Glomerular visceral epithelial cell (primary cell): Measurements from ENCODE around the gene PML.
"Not testable (repeated sequence)": the region's sequence is repeated elsewhere in the genome, so short reads cannot be mapped to it uniquely, and the experiment has no call there.

Source experiments
- DNase-seq: peaks from one replicate; pipeline ENCODE4 v3.0.0-alpha.2; 2016; ENCODE audit errors: extremely low spot score

The PML gene

GRCh38 chr15:74038707-74039655 is 44.5 kb downstream of the PML start:
- no peak for DNase-seq

GRCh38 chr15:74039656-74040010 is 45.1 kb downstream of the PML start:
- no peak for DNase-seq

DNA sequence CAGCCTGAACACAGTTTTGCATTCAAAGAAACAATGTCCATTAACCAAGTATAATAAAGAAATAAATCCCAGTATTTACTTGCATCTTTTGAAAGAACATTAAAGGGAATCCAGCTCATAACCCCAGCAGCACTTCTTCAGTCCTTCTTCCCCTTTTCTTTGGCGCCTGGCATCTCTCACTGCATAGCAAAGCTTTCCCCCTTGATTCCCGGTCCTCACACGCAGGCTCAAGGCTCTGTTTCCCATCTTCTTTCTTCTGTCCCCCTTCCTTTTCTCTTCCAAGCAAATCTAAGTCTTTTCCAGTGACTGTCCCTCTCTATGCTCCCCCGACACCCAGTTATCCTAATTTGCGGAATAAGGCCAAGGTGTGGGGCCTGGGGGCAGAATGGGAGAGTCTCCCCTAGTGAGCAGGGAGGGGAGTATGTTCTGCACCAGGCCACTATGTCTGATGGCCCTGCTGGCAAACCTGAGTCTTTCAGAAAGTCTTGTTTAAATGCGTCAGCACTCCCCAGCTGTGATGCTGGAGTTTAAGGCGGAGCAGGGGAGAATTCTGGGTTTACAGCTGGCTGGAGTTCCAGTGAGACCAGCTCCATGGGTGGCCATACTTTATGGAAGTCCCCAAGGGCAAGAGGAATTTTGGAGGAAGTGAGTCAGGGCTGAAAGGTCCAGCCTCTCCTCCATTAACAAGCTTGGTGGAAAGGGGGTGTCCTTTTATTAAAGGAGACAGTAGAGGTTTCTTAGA is 45.8 kb downstream of the PML start:
- DNase-seq = peak; percentile 78

DNA sequence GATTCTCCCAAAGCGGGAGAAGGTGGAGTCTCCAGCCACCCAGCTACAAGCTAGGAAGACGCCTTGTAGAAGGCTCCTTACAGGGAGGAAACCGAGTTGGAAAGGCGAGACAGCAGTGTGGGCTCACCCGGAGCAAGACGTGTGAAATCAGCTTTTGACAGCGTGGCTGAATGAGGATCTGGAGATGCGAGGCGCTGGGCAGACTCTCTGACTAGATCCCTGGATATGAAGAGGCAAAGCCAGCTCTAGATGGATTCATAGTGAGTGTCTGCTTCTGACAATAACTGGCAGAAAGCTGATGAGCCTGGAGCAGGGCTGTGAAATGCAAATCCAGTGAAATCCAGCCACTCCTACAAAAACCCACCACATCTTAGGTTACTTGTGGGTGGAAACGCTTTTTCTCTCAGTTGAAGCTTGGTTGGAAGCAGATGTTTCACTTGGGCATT is 46.8 kb downstream of the PML start:
- DNase-seq = no peak

DNA sequence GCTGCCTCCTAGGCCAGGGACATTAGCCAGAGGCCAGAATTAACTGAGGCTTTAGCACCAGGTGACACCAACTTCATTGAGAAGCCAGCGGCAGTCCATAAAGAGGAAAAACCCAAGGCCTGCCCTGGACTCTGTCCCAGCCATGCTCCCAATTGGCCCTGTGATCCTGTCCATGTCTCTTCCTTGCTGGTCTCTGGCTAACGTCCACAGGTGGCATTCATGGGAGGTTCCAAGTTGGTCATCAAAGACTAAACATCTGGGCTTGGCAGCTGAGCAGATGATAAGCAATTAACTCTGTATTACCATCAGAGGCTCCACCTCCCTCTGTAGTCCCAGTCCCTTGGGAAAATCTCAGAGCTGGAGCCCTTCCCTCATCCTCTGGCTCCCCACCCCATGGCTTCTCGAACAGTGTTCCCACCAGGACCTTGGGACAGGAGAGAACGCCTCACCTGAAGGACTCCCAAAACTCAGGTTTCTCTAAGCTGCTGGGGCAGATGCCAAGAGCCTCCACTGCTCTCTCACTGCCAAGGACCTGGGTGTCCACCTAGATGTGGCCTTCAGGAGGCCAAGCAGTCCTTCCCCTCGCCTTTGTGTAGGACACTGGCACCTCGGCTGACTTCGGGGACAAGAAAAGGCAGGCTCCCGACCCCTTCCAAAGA is 47.4 kb downstream of the PML start:
- no peak for DNase-seq

GRCh38 chr15:74042603-74043424 is 48.3 kb downstream of the PML start:
- DNase-seq = no peak

GRCh38 chr15:74043425-74044266 is 49.1 kb downstream of the PML start:
- DNase-seq = no peak

DNA sequence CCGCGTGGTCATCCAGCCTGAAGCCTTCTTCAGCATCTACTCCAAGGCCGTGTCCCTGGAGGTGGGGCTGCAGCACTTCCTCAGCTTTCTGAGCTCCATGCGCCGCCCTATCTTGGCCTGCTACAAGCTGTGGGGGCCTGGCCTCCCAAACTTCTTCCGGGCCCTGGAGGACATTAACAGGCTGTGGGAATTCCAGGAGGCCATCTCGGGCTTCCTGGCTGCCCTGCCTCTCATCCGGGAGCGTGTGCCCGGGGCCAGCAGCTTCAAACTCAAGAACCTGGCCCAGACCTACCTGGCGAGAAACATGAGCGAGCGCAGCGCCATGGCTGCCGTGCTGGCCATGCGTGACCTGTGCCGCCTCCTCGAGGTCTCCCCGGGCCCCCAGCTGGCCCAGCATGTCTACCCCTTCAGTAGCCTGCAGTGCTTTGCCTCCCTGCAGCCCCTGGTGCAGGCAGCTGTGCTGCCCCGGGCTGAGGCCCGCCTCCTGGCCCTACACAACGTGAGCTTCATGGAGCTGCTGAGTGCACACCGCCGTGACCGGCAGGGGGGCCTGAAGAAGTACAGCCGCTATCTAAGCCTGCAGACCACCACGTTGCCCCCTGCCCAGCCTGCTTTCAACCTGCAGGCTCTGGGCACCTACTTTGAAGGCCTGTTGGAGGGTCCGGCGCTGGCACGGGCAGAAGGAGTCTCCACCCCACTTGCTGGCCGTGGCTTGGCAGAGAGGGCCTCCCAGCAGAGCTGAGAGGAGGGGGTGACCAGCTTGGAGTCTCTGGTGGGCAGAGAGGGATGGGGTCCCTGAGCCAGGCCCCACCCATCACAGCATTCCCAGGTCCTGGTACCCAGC is 50.0 kb downstream of the PML start:
- no peak for DNase-seq

GRCh38 chr15:74045184-74045583 is 50.7 kb downstream of the PML start:
- no peak for DNase-seq

DNA sequence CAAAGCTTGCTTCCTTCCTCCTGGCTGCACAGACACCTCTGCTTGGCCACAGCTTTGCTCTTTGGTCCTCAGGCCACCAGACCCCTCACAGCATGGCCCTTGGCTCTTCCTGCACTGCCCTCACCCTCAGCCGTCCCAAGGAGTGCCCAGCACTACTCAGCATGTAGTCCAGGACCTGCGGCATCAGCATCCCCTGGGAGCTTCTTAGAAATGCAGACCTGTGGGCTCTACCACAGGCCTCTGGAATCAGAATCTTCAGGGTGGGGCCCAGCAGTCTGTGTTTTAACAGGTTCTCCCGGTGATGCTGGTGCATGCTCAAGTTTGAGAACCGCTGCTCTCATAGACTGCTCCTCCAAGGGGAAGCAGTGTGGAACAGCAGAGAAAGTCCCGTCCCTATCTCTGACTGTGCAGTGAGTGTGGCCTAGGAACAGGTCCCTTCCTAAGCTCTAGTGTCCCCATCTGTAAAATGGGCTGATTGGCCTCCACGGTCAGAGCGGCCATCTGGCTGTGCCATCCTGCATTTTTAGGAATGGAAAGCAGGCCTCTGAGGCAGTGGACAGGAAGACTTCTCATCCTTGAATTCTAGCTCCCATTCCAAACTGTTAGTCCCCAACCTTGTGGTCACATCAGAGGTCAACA is 51.2 kb downstream of the PML start:
- no peak for DNase-seq

DNA sequence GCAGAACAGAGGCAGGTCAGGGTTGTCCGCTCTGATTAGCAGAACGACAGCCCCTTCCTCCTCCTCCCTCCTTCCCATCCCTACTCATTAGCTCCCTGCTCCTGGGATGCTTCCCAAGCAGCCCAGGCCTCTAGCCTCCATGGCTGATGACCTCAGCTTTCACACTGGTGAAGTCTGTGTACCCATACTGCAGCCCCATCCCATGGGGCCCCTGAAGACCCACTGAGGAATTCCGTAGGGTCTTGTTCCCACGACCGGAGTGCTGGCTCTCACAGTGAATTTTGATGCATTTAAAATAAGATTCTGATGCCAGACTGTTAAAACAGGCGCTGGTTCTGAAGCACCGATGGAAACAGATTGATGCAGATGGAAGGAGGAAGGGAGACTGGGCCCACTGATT is 51.8 kb downstream of the PML start:
- DNase-seq = no peak

- no peak for DNase-seq
Measured at GRCh38 chr15:74050127-74050526, 55.6 kb downstream of the PML start.

DNA sequence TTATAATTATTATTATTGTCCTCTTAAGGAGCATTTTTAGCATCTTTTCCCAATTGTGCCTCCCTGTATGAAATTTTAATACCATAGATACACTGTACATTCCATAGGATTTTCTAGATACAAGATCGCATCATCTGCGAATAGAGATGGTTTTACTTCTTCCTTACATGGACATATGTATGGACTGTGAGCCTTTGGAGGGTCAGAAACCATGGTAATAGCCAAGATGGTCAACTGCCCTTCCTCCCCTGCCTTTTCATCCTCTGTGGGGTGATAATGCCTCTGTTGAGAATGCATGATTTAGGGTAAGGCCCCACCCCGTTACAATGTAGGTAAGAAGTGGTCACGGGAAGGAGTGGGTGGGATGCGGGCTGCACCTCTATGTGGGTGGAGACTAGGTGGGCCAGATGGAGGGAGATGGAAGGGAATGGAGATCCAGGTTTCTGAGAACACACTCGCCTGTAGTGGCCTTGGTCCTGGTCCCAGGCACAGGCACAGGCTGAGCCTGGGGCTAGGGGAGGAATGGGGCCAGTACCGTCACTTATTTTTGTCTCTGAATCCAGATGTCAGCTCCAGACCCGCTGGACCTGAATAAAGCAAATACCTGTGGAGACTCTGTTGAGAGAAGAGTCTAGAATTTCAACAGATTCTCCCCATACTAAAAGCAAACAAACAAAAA is 56.2 kb downstream of the PML start:
- no peak for DNase-seq

- not testable (repeated sequence) for DNase-seq
Measured at GRCh38 chr15:74052271-74053260, 58.0 kb downstream of the PML start.

GRCh38 chr15:74053517-74053916 is 59.0 kb downstream of the PML start:
- no peak for DNase-seq

DNA sequence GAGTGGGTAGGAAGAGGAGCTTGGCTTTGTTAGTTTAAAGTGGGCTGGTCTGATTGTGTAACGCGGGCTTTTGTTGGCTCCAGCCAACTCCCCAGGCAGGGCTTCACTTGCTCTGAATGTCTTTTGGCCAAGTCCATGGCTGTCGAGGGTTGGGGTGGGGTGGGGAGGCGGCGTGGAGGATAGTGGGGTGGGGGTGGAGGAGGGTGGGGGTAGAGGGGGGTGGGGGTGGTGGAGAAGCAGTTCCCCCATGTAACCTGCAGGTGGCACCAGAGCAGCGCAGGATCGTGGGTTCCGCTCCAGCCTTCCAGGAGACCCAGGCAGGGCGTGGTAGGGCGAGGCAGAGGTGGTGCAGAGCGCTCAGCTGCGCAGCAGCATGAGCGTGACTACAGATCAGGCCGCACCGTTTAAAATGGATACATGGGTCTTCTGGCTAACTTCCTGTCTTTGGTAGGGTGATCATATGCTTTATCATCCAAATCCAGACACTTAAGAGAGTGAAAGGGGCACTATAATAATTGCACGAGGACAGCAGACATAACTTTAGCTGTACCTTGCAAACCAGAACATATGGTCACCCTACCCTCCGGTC is 59.5 kb downstream of the PML start:
- DNase-seq = peak; percentile 64

DNA sequence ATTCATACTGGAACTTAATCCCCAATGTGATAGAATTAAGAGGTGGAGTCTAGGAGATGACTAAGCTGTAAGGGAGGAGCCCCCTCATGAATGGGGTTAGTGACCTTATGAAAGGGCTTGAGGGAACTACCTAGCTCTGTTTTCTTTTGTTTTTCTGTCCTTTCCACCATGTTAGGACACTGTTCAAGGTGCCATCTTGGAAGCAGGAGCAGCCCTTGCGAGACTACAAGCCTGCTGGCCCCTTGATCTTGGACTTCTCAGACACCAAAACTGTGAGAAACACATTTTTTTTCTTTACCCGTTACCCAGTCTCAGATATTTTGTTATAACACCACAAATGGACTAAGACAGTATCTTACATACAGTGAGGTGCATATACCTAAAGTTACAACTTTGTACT is 61.3 kb downstream of the PML start:
- no peak for DNase-seq
